HepG2 (cell line): ENCODE measurements around the gene ATOH7. TPM values are rescaled to one million over a fixed set of nuclear protein-coding genes. Genes with fewer than 3 reads are reported as not detected.

Source experiments
- ATAC-seq: fragments of 200-7000 bp; cut with Tn5 transposase; 3 replicates; pipeline ENCODE4 v1.9.1; 2020; ENCODE audit warnings: mild to moderate bottlenecking, moderate library complexity
- BruUV-seq: library from RNA; stranded (reverse); fragments of 400-500 nt; replicated peaks from 2 replicates; lab custom pipeline; 2021; lab: Mats Ljungman, UMichigan
- CTCF ChIA-PET: fragments of 300-600 bp; formaldehyde crosslinking; extraction: SDS; loops from one replicate; lab custom pipeline; 2021; ENCODE audit warnings: low total read pairs, inconsistent platforms, low intra/inter-chr PET ratio; lab: Yijun Ruan, JAX
- POLR2A ChIA-PET: fragments of 350-600 bp; sonication (Branson Sonifier 250); formaldehyde crosslinking; loops from one replicate; lab custom pipeline; 2020; ENCODE audit warnings: antibody characterized with exemption, inconsistent platforms; lab: Yijun Ruan, JAX
- DNase-seq: peaks from one replicate; pipeline ENCODE4 v3.0.0-alpha.2; 2015; ENCODE audit warnings: low spot score
- FAIRE-seq: peaks from 3 replicates; lab custom pipeline; 2011; peaks lifted over from hg19 to GRCh38; lab: Jason Lieb, UNC
- H2AFZ ChIP-seq: one replicate; pipeline ENCODE4 v1.6.1; 2011; ENCODE audit warnings: low read length, inconsistent platforms
- H3K27ac ChIP-seq: fragments of 300-600 bp; 3 replicates; pipeline ENCODE4 v1.8.0; 2011; ENCODE audit warnings: mixed run types, mild to moderate bottlenecking, mixed read lengths, low read length, inconsistent platforms; ENCODE audit not compliant: insufficient read depth; ENCODE audit errors: extremely low read length
- H3K27me3 ChIP-seq, 2 experiments: fragments of 200-600 bp in 1 of 2; 2 replicates in 1 of 2; 3 replicates in 1 of 2; pipeline versions ENCODE4 v1.6.0 to v1.8.0; 2011; ENCODE audit warnings: low read length in 2 of 2, mild to moderate bottlenecking in 2 of 2, moderate library complexity in 2 of 2, inconsistent platforms in 1 of 2; ENCODE audit not compliant: insufficient read depth in 2 of 2, control insufficient read depth in 1 of 2
- H3K36me3 ChIP-seq, 2 experiments: fragments of 200-600 bp in 1 of 2; replicated peaks in 1 of 2; 2 replicates in 1 of 2; 3 replicates in 1 of 2; pipeline versions ENCODE4 v1.5.1 to v1.8.0; 2011; ENCODE audit warnings: low read length in 2 of 2, inconsistent platforms in 1 of 2; ENCODE audit not compliant: insufficient read depth in 2 of 2, control insufficient read depth in 1 of 2
- H3K4me1 ChIP-seq: 2 replicates; pipeline ENCODE4 v1.5.1; 2012; ENCODE audit warnings: low read length, inconsistent platforms; ENCODE audit not compliant: insufficient read depth
- H3K4me2 ChIP-seq: 2 replicates; pipeline ENCODE4 v1.6.0; 2011; ENCODE audit warnings: low read depth, low read length, inconsistent platforms
- H3K4me3 ChIP-seq, 3 experiments: fragments of 200-600 bp in 1 of 3; sonication (generic), shearing (Covaris generic) in 1 of 3; replicated peaks in 1 of 3; 2 replicates each; pipeline ENCODE4 v1.5.1; 2011 to 2016; ENCODE audit warnings: low read length in 3 of 3, inconsistent platforms in 2 of 3, low read depth in 2 of 3, mild to moderate bottlenecking in 2 of 3, control low read depth in 1 of 3, mixed read lengths in 1 of 3; ENCODE audit not compliant: insufficient read depth in 1 of 3
- H3K79me2 ChIP-seq: one replicate; pipeline ENCODE4 v1.6.1; 2011; ENCODE audit warnings: low read length, inconsistent platforms; ENCODE audit not compliant: insufficient read depth
- H3K9ac ChIP-seq: 2 replicates; pipeline ENCODE4 v1.6.0; 2011; ENCODE audit warnings: mild to moderate bottlenecking, low read depth, low read length, inconsistent platforms; ENCODE audit not compliant: insufficient read depth
- H3K9me3 ChIP-seq: 2 replicates; pipeline ENCODE4 v1.5.1; 2012; ENCODE audit warnings: mild to moderate bottlenecking, low read length
- H4K20me1 ChIP-seq: 2 replicates; pipeline ENCODE4 v1.6.0; 2011; ENCODE audit warnings: inconsistent platforms, mild to moderate bottlenecking, low read length, moderate library complexity; ENCODE audit not compliant: insufficient read depth
- POLR2A ChIP-seq, 2 experiments: IDR thresholded peaks; 2 replicates each; pipeline ENCODE4 v1.6.1; 2011; ENCODE audit warnings: low read depth in 2 of 2, low read length in 2 of 2, mild to moderate bottlenecking in 1 of 2, moderate library complexity in 1 of 2; ENCODE audit not compliant: insufficient read depth in 1 of 2
- ZNF234 ChIP-seq: sonication (generic); formaldehyde crosslinking; conservative IDR thresholded peaks from 2 replicates; pipeline ENCODE4 v1.5.1; 2020; ENCODE audit warnings: mild to moderate bottlenecking, missing genetic modification reagents
- ZNF281 ChIP-seq: sonication (generic); formaldehyde crosslinking; IDR thresholded peaks from 2 replicates; pipeline ENCODE4 v1.4.0; 2020; ENCODE audit warnings: missing genetic modification reagents, borderline replicate concordance
- ZNF350 ChIP-seq: sonication (generic); formaldehyde crosslinking; IDR thresholded peaks from 2 replicates; pipeline ENCODE4 v1.4.0; 2020; ENCODE audit warnings: mild to moderate bottlenecking, low read depth, missing genetic modification reagents, borderline replicate concordance
- ZNF576 ChIP-seq: sonication (generic); formaldehyde crosslinking; IDR thresholded peaks from 2 replicates; pipeline ENCODE4 v1.4.0; 2020; ENCODE audit warnings: mild to moderate bottlenecking, missing genetic modification reagents
- ZNF639 ChIP-seq: conservative IDR thresholded peaks from 2 replicates; pipeline ENCODE4 v1.6.1; 2018; ENCODE audit warnings: missing genetic modification reagents
- WGBS: methylation state at CpG from one replicate; pipeline ENCODE4 v1.1.6; 2017; ENCODE audit warnings: low lambda C conversion rate; 5-methylcytosine and 5-hydroxymethylcytosine counted together
- in situ Hi-C: cut with HindIII; loops from 2 replicates; pipeline ENCODE4 v1.10.0; 2017; ENCODE audit warnings: low pct_unique_long_range_greater_than_20kb; ENCODE audit not compliant: extremely low pct_ligation_motif_present
- intact Hi-C: fragments of 100-400 bp; cut with micrococcal nuclease; formaldehyde crosslinking; loops from one replicate; pipeline ENCODE4 v1.10.0; 2022; ENCODE audit not compliant: unreplicated experiment
- polyA plus RNA-seq, 8 experiments: library from polyadenylated mRNA; depleted of rRNA in 3 of 8; stranded (reverse) in 7 of 8; unstranded in 1 of 8; fragments of >200 nt; fragmentation: Illumina TruSeq in 4 of 8; extraction: Trizol in 4 of 8; gene quantifications; 2 replicates each; pipeline versions ENCODE4 v1.2.1 to v1.2.3, GENCODE V29; 2011 to 2016; ENCODE audit warnings: low read depth in 4 of 8, missing spikeins in 1 of 8, mixed read lengths in 1 of 8; ENCODE audit not compliant: insufficient read depth in 1 of 8
- total RNA-seq, 5 experiments: library from RNA; depleted of rRNA; stranded (reverse); fragments of >200 nt; fragmentation: Illumina TruSeq; extraction: Trizol; gene quantifications; 2 replicates each; pipeline ENCODE4 v1.2.3, GENCODE V29; 2016; ENCODE audit warnings: low read depth in 1 of 5

Gene ATOH7
- total and polyA plus RNA-seq, 2 of the 13 experiments (the other 11 are each of a cell fraction or from before 2014, with no cell fraction given), result 0.07 to 0.11 TPM

GRCh38 chr10:68261132-68261856, 29.4 kb upstream of the ATOH7 start (continued):
- TF ChIP-seq ZNF350 (CRISPR knock-in tag), result no peak

GRCh38 chr10:68253346-68253745, 21.4 kb upstream of the ATOH7 start:
- DNase-seq, result no peak
- no peak for ATAC-seq
- intact Hi-C loops (no loop called here), in situ Hi-C loops (no loop called here)
- Histone ChIP-seq H3K4me2 (no peak overlapping the region), H2AFZ (no peak overlapping the region), H3K4me1 (no peaks in the 10 kb centered on the region), H4K20me1 (no peaks in the 10 kb centered on the region), H3K36me3 (no peaks in the 10 kb centered on the region), H3K9ac (no peak overlapping the region), H3K4me3 (no peak overlapping the region), H3K79me2 (no peaks in the 10 kb centered on the region), H3K27ac (no peak overlapping the region), H3K27me3 (0 out of 5 replicates have a peak, but pooled peaks cover 0 to 4% of the 10 kb centered on the region in 2 experiments), H3K9me3 (no peaks in the 10 kb centered on the region)
- 0% methylated on average over 1 of the region's 1 CpG for WGBS
- CTCF ChIA-PET, result no interaction called here
- POLR2A ChIA-PET, result no interaction called here
- BruUV-seq, result no TSS peak
- FAIRE-seq, result no peak
- no peak for TF ChIP-seq ZNF576 (CRISPR knock-in tag)
- no peak for TF ChIP-seq POLR2A (IDR thresholded peaks at IDR 0.05; ENCODE audit: insufficient read depth in 1 of 2, low read depth in 2 of 2, low read length in 2 of 2)

- WGBS, result 46% methylated on average over 5 of the region's 5 CpGs
- H3K4me1 ChIP-seq, result no peaks in the 10 kb centered on the region
- H3K27me3 ChIP-seq, result 0 out of 5 replicates have a peak, but pooled peaks cover 0 to 4% of the 10 kb centered on the region in 2 experiments
- H3K36me3 ChIP-seq, result no peaks in the 10 kb centered on the region
- no peaks in the 10 kb centered on the region for H3K9me3 ChIP-seq
- in situ Hi-C loops (no loop called here), intact Hi-C loops (no loop called here)
- no peaks in the 10 kb centered on the region for H3K79me2 ChIP-seq
- no peak overlapping the region for H3K4me3 ChIP-seq
- FAIRE-seq, result no peak
- no peaks in the 10 kb centered on the region for H4K20me1 ChIP-seq
- no peak for DNase-seq
- TF ChIP-seq ZNF234 (CRISPR knock-in tag) (no peak), ZNF281 (no peak), ZNF639 (CRISPR knock-in tag) (no peak)
- H2AFZ ChIP-seq, result no peak overlapping the region
- H3K9ac ChIP-seq, result no peak overlapping the region
- no peak for ATAC-seq
- ChIA-PET POLR2A (no interaction called here), CTCF (no interaction called here)
- H3K27ac ChIP-seq, result no peak overlapping the region
- H3K4me2 ChIP-seq, result no peak overlapping the region
- no TSS peak for BruUV-seq
These were observed 19.9 kb upstream of the ATOH7 start for GRCh38 chr10:68251625-68252495.
